GM18502 (cell line): ENCODE results near the gene NOX5.
"Not testable (repeated sequence)": the region's sequence is repeated elsewhere in the genome, so short reads cannot be mapped to it uniquely, and the experiment has no call there.

Experiments
- ATAC-seq: cut with Tn5 transposase; IDR thresholded peaks from one replicate; pipeline ENCODE4 v1.9.1; 2021; ENCODE audit warnings: mild to moderate bottlenecking; ENCODE audit not compliant: unreplicated experiment, poor library complexity

Gene NOX5, protein sequence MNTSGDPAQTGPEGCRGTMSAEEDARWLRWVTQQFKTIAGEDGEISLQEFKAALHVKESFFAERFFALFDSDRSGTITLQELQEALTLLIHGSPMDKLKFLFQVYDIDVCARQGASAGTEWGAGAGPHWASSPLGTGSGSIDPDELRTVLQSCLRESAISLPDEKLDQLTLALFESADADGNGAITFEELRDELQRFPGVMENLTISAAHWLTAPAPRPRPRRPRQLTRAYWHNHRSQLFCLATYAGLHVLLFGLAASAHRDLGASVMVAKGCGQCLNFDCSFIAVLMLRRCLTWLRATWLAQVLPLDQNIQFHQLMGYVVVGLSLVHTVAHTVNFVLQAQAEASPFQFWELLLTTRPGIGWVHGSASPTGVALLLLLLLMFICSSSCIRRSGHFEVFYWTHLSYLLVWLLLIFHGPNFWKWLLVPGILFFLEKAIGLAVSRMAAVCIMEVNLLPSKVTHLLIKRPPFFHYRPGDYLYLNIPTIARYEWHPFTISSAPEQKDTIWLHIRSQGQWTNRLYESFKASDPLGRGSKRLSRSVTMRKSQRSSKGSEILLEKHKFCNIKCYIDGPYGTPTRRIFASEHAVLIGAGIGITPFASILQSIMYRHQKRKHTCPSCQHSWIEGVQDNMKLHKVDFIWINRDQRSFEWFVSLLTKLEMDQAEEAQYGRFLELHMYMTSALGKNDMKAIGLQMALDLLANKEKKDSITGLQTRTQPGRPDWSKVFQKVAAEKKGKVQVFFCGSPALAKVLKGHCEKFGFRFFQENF

DNA sequence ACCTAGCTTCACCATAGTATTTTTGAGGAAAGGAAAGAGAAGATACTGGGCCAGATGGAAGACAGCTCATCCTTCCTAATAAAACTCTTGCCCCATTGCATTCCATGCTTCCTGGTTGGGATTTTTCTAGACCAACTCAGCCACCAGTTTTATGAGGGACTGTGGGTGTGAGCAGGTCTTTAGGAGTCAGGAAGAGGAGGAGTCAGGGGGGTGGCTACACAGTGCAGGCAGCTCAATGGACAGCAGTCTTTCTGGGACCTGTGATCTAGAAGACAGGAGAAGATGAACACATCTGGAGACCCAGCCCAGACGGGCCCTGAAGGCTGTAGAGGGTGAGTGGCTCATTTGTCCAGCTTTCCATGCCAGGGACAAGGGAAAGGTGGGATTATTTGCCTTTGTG, at the start of gene NOX5:
NOX5 (plus strand) TSS at position 242 of the 400 bp plus-strand sequence; CDS start at position 283, 41 bp downstream.
- ATAC-seq = no peak

DNA sequence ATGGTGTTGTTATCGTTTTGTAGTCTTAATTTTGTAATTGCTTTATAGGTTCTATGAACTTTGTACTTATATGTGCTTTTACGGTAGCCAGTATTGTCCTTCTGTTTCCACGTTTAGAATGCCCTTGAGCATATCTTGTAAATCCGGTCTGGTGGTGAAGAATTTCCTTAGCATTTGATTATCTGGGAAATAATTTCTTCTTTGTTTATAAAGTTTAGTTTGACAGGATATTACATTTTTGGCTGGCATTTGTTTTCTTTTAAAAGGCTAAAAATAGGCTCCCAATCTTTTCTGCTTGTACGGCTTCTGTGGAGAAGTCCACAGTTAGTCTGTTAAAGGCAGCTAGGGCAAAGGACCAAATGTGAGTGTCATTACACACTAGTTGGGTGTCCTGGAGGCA, 47.5 kb upstream of the NOX5 start:
- no peak for ATAC-seq

DNA sequence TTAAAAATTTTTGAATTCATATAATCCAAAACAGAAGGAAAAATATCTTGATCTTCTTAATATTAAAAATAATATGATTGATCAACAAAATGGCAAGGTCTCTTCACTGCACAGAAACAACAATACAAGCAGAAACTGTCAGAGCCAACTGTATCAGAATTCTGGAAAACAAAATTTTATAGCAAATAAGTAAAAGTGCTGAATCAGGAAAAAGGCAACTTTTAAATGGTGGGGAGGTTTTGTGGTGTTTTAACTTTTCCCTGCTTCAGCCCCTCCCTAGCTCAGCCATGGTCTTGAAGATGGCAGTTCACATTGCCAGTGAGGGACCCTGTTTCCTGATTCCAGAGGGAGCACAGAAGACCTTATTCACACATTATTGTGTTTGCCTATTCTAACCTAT, 46.5 kb upstream of the NOX5 start:
- ATAC-seq = no peak

DNA sequence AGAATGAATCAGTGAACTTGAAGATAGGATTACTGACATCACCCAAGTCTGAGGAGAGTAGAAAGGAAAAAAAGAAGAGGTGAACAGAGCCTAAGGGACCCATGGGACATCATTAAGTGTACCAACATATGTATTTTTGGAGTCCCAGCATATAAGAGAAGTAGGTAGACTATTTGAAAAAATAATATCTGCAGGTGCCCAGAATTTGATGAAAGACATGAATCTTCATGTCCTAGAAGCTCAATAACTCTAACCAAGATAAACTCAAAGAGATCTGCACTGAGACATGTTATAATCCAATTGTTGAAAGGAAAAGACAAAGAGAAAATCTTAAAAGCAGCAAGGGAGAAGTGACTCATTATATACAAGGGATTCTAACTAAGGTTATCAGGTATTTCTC, 45.2 kb upstream of the NOX5 start:
- ATAC-seq = no peak

DNA sequence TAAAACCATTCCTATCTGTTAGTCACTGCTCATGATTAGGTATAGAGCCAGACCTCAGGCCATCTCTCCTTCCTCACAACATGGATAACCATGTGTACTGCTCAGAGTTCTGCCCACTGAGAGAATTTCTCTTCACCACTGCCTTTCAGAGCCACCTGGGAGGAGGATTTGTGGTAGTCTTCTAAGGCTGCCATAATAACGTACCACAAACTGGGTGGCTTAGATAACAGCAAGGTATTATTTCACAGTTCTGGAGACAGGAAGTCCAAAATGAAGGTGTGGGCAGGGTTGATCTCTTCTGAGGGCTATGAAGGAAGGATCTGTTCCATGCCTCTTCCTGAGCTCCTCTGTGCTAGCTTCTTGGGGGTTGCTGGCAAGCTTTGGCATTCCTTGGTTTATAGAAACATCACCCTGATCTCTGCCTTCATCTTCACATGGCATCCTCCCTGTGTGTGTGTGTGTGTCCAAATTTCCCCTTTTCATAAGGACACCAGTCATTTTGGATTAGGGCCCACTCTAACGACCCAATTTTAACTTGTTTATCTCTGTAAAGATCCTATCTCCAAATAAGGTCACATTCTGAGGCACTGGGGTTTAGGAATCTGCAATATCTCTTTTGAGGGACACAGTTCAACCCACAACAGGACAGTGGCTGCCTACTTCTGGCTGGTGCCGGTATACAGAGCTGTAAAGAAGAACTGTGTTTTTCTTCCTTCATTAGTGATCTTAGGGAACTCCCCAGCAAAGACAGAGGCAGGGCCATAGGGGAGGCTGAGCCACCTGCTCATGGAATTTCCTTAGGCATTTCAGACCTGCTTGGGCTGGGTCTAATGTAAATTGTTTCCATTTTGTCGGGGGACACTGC, 42.1 kb upstream of the NOX5 start:
- no peak for ATAC-seq

DNA sequence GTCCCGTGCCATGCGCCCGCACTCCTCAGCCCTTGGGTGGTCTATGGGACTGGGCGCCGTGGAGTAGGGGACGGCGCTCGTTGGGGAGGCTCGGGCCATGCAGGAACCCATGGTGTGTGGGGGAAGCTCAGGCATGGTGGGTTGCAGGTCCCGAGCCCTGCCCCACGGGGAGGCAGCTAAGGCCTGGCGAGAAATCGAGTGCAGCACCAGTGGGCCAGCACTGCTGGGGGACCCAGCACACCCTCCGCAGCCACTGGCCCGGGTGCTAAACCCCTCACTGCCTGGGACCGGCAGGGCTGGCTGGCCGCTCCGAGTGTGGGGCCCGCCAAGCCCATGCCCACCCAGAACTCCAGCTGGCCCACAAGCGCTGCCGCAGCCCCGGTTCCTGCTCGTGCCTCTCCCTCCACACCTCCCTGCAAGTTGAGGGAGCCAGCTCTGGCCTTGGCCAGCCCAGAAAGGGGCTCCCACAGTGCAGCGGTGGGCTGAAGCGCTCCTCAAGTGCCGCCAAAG, 38.8 kb upstream of the NOX5 start:
- ATAC-seq = not testable (repeated sequence)

DNA sequence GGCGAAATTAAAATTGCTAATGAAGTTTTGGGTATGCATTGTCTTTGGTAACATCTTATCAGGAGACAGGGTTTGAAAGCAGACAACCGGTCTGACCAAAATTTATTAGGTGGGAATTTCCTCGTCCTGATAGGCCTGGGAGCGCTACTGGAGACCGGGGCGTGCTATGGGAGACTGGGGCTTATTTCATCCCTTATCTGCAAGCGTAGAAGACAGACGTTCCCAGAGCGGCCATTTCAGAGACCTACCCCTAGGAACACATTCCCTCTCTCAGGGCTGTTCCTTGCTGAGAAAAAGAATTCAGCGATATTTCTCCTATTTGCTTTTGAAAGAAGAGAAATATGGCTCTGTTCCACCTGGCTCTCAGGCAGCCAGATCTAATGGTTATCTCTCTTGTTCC, 37.1 kb upstream of the NOX5 start:
- not testable (repeated sequence) for ATAC-seq

DNA sequence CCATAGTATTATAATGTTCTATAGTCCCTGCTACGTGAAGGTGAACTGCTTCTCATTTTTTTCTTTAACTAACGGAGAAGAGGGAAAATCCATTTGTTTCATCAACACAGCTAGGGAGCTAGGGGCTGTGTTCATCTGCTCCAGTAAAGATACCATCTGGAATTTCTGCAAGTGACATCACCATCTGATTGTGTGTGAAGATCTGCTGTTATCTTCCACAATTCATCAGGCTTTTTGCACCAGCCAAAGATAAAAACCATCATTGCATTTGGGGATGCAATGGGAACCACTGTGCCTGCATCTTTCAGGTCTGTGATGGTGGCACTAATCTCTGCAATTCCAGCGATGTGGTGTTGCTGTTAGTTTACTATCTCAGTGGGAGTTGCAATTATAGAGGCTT, 35.5 kb upstream of the NOX5 start:
- ATAC-seq = no peak

DNA sequence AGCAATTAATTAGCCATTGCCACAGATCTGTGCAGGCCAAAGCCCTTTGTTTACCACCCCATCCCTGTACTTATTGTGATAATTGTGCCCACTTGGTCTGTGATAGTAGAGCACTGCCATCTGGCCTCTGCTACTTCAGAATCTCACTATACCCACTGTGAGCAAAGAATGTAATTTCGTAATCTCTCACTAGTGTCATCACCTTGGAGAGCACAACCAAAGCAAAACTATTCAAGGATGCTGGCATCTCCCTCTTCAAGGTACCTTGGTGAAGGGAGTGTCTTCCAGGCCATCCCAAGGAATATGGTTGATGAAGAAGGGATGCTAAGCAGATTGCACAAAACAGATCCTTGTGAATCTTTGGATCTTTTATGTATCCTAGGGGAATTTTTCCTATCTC, 34.7 kb upstream of the NOX5 start:
- ATAC-seq = no peak

DNA sequence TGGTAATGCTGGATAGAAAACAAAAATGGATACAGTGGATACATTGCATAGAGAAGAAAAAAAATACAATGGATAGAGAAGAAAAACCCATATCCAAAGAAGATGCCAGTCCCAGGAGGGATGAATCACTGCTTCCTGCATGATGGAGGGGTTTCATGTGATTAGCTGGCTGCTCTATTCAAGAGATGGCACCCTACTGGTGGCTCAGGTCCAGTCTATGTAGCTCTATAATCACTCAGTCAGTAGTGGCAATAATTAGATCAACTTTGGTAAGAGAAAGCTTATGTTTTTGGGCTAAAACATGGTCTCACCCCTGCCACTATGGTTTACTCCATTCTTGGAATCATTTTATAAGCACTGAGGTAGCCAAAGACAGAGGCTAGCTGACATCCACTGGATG, 33.7 kb upstream of the NOX5 start:
- no peak for ATAC-seq

DNA sequence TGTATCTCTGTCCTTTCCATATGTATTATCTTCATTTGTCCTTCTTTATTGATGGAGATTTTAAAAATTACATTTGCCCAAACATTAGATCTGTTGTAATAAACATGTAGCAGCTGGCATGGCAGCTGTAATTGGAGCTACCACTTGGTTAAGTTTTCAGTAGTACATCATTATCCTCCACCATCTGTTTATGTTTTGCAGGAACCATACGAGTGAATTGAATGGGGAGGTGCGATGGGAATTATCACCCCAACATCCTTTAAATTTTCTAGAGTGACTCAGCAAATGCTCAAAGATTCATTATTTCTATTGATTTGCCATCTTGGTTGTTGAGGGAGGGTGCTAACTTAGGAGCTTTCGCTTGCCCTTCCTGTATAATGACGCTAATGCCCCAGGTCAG, 32.6 kb upstream of the NOX5 start:
- no peak for ATAC-seq

DNA sequence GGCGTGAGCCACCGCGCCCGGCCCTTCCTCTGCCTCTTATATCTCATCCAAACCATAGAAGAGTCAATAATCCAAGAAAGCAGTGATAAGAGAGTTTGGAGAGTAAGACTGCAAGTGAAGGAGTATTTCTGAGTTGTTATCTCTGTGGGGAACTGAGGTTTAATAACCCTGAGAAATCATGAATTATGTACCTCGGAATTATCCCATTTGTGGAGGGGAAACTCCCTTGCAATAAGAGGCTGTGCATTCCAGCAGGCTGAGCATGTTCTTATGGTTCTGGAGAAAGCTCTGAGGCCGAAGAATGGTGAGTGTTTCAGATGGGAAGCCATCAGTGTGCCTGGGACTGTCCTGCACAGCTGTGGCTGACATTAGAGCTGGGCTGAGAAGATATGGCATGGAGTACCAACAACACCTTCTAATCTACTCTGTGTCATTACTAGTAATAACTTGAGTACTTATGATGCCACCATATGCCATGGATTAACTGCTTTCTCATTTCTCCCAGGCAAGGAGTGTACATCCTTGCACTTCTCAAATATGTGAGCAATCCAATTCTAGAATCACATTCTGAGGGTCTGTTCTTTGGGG, 31.4 kb upstream of the NOX5 start:
- no peak for ATAC-seq

DNA sequence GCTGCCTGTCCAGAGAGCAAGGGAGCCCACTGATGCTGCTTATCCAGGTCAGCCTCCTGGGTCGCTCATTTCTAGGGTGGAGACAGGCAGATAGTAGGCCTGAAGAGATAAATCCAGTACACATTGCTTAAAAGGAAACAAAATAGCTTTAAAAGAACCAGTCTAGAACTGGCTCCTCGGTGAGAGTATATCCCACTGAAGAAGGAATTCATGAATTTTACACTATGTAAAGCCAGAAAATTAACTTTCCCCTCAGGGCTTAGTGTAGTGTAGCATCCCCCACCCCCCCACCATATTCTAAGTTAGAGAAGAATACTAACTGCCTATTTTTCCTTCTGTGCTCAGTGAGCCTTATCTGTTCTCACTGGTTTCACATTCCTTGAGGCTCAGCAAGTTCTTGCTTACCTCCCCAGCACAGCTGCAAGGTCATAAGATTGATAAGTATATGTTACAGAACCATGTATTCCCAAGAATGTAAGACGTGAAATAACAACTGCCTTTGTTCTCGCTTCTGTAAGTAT, 30.5 kb upstream of the NOX5 start:
- ATAC-seq = no peak

DNA sequence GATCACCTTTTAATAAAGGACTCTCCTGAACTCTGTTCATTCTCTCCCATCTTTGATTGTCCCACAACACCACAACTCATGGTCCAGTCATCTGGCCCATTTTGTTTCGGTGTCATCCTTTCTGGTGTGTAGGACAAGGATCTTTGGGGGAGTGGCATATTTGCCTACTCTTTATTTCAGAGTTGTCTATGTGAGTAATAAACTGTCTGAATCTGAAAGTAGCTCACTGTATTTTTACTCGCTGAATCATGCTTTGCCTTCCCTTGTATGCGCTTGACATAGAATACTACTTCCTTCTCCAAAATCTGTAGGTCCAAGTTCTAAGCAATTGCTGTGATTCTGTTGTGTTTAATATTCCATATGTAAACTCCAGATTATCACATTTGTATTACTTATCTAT, 29.9 kb upstream of the NOX5 start:
- no peak for ATAC-seq

DNA sequence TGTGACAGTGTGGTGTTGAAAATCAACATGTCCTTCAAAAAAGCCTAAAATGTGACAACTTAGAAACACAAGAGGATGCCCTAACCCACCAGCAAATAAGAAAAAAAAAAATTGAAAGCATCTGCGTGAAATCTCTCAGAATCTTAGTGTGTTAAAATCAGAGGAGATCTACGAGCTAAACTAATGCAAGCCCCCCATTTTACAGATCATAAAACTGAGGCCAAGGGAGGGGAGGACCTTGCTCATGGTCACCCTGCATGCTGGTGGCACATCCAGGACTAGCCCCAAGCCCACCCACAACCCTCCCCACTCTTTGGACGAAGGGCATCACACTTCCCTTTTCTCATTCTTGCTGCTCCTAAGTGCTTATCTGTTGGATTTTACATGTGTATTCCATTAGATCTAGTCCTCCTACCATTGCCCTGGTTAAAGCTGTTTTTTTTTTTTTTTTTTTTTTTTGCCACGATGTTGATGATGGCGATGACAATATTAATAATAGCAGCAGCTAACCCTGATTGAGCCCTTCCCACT, 29.1 kb upstream of the NOX5 start:
- no peak for ATAC-seq

DNA sequence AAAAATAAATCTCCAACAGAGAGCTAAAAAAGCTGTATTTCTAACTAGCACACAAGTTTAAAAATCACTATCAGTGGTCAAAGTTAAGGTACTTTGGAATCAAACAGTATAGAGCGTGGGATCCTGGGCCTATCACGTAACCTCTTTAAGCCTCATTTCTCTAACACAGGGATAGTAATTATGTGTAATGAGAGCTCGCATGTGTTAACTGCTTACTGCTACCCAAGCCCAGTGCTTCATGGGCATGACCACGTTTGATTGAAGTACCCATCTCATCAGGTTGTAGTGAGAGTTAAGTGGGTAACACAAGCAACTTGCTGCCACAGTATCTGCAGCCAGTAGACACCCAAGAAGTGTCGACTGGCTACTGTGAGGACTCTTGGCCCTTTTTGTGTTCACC, 28.2 kb upstream of the NOX5 start:
- no peak for ATAC-seq

DNA sequence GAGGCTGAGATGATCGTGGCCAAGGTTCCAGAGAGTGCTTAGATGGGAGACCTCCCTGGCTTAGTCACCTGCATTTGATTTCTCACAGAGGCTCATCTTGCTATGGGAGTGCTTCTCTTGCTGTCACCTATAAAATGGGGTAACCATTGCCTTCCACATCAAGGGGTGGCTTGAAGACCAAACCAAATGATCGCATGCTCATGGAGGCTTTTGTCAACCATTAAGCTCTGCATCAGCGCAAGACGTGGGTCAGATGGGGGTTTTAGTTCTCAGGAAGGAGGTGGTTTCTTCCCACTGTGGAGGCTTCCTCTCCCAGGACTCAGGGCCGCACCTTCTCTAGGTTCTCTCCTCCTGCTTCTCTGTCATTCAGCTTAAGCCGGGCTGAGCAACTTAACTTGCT, 27.4 kb upstream of the NOX5 start:
- no peak for ATAC-seq

DNA sequence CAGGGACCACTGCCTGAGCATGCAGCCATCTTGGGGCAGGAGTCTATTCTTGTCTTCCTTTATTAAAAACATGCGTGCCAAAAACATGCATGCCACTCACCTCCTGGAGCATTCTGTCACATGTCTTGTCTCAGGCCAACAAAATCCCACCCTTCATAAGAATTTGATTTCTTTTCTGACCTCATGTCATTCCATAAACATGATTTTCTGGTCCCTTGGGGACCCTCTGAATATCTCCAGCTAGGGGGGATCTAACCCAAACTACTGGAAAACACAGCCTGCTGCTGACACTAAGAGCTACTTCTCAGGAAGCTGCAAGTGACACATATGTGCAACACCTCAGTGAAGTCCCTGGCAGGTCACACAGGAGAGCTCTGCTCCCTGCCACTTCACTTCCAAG, 26.8 kb upstream of the NOX5 start:
- no peak for ATAC-seq

DNA sequence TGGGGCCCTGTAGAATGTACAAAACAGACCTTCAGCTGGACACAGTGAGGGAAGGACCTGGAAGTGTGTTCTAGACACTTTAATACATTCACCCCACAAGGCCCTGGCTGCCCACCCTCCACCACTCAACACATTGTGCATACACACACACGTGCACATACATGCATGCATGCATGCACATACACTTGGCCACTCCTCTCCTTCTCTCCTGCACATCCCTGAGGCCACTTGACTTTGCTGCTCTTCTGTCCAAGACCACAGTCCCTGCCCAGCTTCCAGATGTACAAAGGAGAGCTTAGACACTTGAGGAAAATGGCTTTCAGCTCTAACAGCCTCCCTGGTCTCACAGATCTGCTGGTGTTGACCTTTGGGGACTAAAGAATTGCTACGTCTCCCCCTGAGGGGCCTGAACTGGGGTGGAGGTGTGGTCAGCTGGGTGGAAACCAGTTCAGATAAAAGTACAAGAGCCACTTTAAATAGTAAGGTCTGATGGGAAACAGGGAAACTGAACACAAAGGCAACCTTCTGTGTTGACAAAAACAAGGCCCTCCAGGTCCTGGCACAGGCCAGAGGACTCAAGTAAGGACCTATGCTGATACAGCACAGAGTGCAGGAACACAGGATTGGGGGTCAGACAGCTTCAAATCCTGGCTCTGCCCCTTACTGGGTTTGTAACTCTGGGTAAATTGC, 24.8 kb upstream of the NOX5 start:
- ATAC-seq = no peak
